WERI-Rb-1 (cell line): ENCODE data around the gene BMPR1A.
"Not testable (repeated sequence)": the region's sequence is repeated elsewhere in the genome, so short reads cannot be mapped to it uniquely, and the experiment has no call there.

ENCODE experiments used
- DNase-seq: peaks from one replicate; pipeline ENCODE4 v3.0.0-alpha.2; 2020
- H3K27ac ChIP-seq: fragments of 250-450 bp; sonication (Bioruptor Pico); 2 replicates; pipeline ENCODE4 v1.5.1; 2020; ENCODE audit warnings: mild to moderate bottlenecking, moderate library complexity
- H3K27me3 ChIP-seq: fragments of 250-450 bp; sonication (Bioruptor Pico); 2 replicates; pipeline ENCODE4 v1.5.1; 2021; ENCODE audit warnings: mild to moderate bottlenecking, low read depth, moderate library complexity; ENCODE audit not compliant: insufficient read depth, severe bottlenecking
- H3K36me3 ChIP-seq: fragments of 250-450 bp; sonication (Bioruptor Pico); 2 replicates; pipeline ENCODE4 v1.5.1; 2020; ENCODE audit warnings: mild to moderate bottlenecking, moderate library complexity
- H3K4me3 ChIP-seq: 2 replicates; pipeline ENCODE4 v1.5.1; 2011; ENCODE audit warnings: low read depth, mild to moderate bottlenecking, control low read depth, low read length
- H3K9me3 ChIP-seq: fragments of 250-450 bp; sonication (Bioruptor Pico); 2 replicates; pipeline ENCODE4 v1.5.1; 2021; ENCODE audit warnings: mild to moderate bottlenecking, moderate library complexity; ENCODE audit not compliant: severe bottlenecking
- TF ChIP-seq, protein P1 (sequence below): IDR thresholded peaks from 2 replicates; pipeline ENCODE4 v1.5.1; 2011; ENCODE audit warnings: low read depth, mild to moderate bottlenecking, control low read depth, inconsistent platforms, low read length

Gene BMPR1A

GRCh38 chr10:86944907-86945306, 188.5 kb downstream of the BMPR1A start:
- TF ChIP-seq, protein P1, sequence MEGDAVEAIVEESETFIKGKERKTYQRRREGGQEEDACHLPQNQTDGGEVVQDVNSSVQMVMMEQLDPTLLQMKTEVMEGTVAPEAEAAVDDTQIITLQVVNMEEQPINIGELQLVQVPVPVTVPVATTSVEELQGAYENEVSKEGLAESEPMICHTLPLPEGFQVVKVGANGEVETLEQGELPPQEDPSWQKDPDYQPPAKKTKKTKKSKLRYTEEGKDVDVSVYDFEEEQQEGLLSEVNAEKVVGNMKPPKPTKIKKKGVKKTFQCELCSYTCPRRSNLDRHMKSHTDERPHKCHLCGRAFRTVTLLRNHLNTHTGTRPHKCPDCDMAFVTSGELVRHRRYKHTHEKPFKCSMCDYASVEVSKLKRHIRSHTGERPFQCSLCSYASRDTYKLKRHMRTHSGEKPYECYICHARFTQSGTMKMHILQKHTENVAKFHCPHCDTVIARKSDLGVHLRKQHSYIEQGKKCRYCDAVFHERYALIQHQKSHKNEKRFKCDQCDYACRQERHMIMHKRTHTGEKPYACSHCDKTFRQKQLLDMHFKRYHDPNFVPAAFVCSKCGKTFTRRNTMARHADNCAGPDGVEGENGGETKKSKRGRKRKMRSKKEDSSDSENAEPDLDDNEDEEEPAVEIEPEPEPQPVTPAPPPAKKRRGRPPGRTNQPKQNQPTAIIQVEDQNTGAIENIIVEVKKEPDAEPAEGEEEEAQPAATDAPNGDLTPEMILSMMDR, result no peak
- no peaks in the 10 kb centered on the region for H3K9me3 ChIP-seq
- no peak overlapping the region for H3K4me3 ChIP-seq
- no peaks in the 10 kb centered on the region for H3K36me3 ChIP-seq
- no peak overlapping the region for H3K27ac ChIP-seq
- no peaks in the 10 kb centered on the region for H3K27me3 ChIP-seq
- no peak for DNase-seq

DNA sequence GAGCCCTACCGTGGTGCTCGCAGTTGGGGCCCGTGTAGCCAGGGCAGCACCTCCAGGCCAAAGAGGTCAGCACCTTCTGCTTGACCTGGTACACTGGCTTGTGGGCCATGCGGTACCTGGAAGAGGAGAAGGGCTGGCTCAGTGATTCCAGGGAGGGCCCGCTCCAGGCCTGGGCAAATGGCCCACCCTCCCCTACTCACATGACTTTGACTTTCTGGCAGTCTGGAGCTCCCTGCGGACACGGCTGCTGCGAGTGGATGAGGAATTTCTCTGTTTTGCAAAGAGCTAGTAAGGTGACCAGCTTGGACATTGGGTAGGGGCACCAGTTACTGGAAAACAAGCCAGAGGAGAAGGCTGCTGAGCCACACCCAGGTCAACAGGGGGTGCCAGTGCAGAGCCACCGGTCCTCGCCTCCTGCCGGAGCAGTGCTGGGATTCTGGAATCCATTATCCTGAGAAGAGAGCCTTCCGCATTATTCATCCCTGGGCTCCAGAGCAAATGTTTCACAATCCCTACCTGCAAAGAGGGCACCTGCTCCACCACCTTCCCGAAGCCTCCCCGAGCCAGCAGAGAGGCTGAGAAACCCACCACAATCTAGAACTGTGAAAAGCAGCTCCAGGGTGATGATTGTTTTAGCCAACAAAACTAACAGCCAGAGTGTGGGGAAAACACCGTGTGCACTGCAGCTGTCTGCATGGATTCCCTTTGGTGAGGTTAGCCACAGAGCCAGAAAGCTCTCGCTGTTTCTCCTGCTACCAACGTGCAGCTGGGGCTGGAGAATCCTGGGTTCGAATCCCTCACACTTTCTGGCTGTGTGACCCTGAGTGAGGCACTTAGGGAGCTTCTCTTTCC, 189.2 kb downstream of the BMPR1A start:
- Histone ChIP-seq H3K36me3 (no peaks in the 10 kb centered on the region), H3K9me3 (no peaks in the 10 kb centered on the region), H3K27ac (no peak overlapping the region), H3K4me3 (no peak overlapping the region), H3K27me3 (no peaks in the 10 kb centered on the region)
- TF ChIP-seq, protein P1, result peak; percentile 88
- DNase-seq, result peak; percentile 75

DNA sequence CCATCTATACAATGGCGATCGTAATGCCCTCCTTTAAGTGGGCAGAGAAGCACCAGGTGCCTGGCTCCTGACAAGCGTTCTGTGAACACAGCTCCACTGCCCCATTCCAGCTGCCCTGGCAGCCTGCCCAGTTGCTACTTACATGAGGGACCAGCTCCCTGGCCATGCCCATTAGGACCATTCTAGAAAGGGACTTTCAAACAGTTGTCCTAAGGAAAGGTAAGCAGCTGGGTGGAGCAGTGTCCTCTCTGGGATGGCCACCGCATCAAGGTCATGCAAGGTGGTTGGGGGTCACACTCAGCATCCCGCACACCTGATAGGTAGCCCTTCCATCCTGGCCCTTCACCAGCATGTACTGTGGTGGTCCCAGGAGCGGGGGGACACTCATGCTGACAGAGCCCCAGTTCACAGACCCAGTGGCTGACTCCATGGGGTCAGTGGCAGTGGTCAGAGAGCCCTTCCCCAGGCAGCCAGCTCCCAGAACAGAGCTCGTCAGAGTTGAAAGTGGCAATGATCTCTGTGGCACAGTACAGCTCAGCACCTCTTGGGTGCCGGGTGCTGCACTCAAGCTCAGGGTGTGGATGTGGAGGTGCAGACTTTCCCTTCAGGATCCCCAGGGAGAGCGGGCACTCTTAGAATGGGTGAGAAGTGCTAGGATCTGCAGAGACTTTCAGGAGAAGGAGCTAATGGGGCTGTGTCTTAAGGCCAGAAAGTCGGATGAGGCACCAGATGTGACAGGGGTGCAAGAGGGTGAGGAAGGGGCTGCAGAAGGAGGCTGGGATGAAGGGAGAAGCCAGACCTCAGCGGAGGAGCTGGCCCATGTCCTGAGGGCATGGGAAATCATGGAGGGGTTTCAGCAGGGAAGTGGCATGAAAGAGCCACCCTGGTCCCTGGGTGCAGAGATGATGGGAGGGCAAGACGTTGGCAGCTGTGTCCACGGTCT, 190.1 kb downstream of the BMPR1A start:
- Histone ChIP-seq H3K36me3 (no peaks in the 10 kb centered on the region), H3K27ac (no peak overlapping the region), H3K27me3 (no peaks in the 10 kb centered on the region), H3K9me3 (peaks cover 3% of the 10 kb centered on the region), H3K4me3 (no peak overlapping the region)
- no peak for DNase-seq
- TF ChIP-seq, protein P1, result no peak

DNA sequence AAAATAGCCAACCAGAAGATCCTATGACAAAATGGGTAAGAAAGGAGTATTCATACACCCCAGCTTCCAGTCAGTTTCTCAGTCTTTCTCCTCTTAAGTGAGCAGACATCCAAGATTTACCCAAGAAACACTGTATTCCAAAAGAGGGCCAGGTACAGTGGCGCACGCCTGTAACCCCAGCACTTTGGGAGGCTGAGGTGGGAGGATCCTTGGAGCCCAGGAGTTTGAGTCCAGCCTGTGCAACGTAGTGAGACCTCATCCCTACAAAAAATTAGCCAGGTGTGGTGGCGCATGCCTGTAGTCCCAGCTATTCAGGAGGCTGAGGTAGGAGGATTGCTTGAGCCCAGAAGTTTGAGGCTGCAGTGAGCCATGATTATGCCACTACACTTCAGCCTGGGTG, 191.4 kb downstream of the BMPR1A start:
- H3K9me3 ChIP-seq, result peaks cover 14% of the 10 kb centered on the region
- H3K36me3 ChIP-seq, H3K27me3 ChIP-seq, DNase-seq, H3K27ac ChIP-seq, H3K4me3 ChIP-seq: not testable (repeated sequence)

DNA sequence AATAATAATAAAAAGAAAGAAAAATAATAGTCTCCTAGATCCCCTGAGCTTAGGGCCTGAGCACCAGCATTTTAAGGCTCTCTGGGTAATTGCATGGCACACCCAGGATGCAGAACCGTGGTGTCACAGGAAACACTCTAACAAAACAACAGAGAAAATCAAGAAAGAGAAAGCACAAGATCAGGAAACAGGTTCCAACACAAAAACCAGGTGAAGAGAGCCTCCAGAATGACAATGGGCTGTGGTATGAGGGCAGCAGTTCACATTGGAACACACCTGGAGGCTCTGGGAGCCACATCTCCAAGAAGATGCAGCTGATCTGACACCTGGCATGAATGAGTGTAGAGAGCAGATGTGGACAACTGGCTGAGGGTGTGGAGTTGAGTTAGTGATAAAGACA, 193.9 kb downstream of the BMPR1A start:
- TF ChIP-seq, protein P1, result no peak
- Histone ChIP-seq H3K27me3 (no peaks in the 10 kb centered on the region), H3K36me3 (no peaks in the 10 kb centered on the region), H3K27ac (no peak overlapping the region), H3K9me3 (peaks cover 21% of the 10 kb centered on the region), H3K4me3 (no peak overlapping the region)
- no peak for DNase-seq

DNA sequence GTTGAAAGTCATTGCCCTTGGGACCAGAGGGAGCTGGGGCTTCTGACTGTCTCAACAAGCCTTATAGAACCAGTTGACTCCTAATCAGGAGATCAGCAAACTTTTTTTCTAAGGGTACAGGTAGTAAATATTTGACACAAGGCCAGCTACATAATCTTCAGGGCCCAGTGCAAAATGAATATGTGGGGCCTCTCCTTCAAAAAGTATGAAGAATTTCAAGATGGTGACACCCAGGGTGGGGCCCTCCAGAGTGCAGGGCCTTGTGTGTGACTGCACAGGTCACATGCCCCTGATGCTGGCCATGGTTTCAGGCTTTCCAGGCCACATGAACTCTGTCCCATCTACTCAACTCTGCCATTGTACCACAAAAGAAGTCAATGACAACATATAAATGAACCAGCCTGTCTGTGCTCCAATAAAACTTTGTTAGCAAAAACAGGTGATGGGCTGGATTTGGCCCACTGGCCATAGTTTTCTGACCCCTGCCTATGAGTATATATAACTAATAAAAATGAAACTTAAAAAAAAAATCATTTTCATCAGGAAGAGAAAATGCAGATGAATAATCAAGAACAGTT, 194.9 kb downstream of the BMPR1A start:
- H3K27ac ChIP-seq, result no peak overlapping the region
- no peak for DNase-seq
- H3K4me3 ChIP-seq, result no peak overlapping the region
- peaks cover 21% of the 10 kb centered on the region for H3K9me3 ChIP-seq
- H3K27me3 ChIP-seq, result no peaks in the 10 kb centered on the region
- H3K36me3 ChIP-seq, result no peaks in the 10 kb centered on the region
- TF ChIP-seq, protein P1, result no peak
